Measurements from ENCODE around the gene PPFIBP2. TPM values are rescaled to one million over a fixed set of nuclear protein-coding genes. Genes with fewer than 3 reads are reported as not detected.

PPFIBP2 gene
- total and polyA plus RNA-seq, 2 of the 13 experiments (the other 11 are each of a cell fraction or from before 2014, with no cell fraction given) = 15.0 to 52.5 TPM

DNA sequence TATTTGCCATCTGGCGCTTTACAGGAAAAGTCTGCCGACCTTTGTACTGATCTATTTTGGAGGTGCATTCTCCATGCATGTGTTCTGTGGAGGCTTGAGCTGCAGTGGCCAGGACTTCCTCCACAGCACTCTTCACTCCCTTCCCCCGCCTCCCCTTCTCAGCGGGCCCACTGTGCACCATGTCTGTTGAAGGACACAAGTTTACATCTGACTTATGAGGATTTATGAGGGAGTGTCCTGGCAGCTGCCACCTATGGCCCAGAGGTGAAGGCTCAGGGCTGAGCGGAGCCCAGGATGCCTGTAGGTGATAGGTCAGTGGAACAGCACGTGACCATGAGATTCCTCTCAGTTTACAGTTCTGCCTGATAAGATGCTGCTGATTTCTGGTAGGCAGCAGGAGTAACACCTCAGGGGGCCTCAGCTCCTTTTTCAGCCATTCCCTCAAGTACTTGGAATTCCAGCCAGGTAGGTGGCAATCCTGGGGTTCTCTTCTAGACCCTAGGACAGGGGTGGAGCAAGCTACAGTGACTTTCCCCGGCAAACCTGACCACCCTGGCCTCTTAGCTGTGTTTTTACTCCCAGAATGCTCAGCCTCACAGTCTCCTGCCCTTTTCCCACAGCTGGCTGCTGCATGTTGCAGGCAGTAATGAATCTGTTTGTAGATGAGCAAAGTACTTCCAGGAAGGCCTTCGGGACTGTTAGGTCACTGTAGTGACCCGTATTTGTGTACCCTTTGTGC, 59.9 kb downstream of the PPFIBP2 start (continued):
- TF ChIP-seq ZNF788 (CRISPR knock-in tag; IDR thresholded peaks at IDR 0.05; ENCODE audit: borderline replicate concordance) = peak; percentile 62; the same call in 1 of the 2 replicates
- TF ChIP-seq, protein P1, sequence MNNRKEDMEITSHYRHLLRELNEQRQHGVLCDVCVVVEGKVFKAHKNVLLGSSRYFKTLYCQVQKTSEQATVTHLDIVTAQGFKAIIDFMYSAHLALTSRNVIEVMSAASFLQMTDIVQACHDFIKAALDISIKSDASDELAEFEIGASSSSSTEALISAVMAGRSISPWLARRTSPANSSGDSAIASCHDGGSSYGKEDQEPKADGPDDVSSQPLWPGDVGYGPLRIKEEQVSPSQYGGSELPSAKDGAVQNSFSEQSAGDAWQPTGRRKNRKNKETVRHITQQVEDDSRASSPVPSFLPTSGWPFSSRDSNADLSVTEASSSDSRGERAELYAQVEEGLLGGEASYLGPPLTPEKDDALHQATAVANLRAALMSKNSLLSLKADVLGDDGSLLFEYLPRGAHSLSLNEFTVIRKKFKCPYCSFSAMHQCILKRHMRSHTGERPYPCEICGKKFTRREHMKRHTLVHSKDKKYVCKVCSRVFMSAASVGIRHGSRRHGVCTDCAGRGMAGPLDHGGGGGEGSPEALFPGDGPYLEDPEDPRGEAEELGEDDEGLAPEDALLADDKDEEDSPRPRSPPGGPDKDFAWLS (CRISPR knock-in tag; IDR thresholded peaks at IDR 0.05; ENCODE audit: borderline replicate concordance) = no peak
- TF ChIP-seq MTA1 (CRISPR knock-in tag; IDR thresholded peaks at IDR 0.05; ENCODE audit: borderline replicate concordance) = peak; percentile 80
- TF ChIP-seq, protein P2, sequence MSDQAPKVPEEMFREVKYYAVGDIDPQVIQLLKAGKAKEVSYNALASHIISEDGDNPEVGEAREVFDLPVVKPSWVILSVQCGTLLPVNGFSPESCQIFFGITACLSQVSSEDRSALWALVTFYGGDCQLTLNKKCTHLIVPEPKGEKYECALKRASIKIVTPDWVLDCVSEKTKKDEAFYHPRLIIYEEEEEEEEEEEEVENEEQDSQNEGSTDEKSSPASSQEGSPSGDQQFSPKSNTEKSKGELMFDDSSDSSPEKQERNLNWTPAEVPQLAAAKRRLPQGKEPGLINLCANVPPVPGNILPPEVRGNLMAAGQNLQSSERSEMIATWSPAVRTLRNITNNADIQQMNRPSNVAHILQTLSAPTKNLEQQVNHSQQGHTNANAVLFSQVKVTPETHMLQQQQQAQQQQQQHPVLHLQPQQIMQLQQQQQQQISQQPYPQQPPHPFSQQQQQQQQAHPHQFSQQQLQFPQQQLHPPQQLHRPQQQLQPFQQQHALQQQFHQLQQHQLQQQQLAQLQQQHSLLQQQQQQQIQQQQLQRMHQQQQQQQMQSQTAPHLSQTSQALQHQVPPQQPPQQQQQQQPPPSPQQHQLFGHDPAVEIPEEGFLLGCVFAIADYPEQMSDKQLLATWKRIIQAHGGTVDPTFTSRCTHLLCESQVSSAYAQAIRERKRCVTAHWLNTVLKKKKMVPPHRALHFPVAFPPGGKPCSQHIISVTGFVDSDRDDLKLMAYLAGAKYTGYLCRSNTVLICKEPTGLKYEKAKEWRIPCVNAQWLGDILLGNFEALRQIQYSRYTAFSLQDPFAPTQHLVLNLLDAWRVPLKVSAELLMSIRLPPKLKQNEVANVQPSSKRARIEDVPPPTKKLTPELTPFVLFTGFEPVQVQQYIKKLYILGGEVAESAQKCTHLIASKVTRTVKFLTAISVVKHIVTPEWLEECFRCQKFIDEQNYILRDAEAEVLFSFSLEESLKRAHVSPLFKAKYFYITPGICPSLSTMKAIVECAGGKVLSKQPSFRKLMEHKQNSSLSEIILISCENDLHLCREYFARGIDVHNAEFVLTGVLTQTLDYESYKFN (CRISPR knock-in tag; conservative IDR thresholded peaks at IDR 0.05) = peak; percentile 94
- peak; percentile 89 for TF ChIP-seq RARA (CRISPR knock-in tag; IDR thresholded peaks at IDR 0.05)
- no peak for TF ChIP-seq HMGA1 (CRISPR knock-in tag; conservative IDR thresholded peaks at IDR 0.05)
- TF ChIP-seq, protein P3, sequence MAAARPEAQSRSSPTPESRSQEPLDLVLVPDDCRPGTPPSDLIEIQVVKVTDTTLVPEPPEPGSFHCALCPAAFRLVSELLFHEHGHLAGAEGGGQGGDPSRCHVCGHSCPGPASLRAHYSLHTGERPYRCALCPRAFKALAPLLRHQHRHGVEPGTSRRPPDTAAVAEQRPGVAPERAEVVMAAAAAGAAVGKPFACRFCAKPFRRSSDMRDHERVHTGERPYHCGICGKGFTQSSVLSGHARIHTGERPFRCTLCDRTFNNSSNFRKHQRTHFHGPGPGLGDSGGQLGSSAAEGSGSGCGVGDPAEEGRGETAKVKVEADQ (CRISPR knock-in tag; IDR thresholded peaks at IDR 0.05; ENCODE audit: borderline replicate concordance) = no peak
- TF ChIP-seq, protein P4, sequence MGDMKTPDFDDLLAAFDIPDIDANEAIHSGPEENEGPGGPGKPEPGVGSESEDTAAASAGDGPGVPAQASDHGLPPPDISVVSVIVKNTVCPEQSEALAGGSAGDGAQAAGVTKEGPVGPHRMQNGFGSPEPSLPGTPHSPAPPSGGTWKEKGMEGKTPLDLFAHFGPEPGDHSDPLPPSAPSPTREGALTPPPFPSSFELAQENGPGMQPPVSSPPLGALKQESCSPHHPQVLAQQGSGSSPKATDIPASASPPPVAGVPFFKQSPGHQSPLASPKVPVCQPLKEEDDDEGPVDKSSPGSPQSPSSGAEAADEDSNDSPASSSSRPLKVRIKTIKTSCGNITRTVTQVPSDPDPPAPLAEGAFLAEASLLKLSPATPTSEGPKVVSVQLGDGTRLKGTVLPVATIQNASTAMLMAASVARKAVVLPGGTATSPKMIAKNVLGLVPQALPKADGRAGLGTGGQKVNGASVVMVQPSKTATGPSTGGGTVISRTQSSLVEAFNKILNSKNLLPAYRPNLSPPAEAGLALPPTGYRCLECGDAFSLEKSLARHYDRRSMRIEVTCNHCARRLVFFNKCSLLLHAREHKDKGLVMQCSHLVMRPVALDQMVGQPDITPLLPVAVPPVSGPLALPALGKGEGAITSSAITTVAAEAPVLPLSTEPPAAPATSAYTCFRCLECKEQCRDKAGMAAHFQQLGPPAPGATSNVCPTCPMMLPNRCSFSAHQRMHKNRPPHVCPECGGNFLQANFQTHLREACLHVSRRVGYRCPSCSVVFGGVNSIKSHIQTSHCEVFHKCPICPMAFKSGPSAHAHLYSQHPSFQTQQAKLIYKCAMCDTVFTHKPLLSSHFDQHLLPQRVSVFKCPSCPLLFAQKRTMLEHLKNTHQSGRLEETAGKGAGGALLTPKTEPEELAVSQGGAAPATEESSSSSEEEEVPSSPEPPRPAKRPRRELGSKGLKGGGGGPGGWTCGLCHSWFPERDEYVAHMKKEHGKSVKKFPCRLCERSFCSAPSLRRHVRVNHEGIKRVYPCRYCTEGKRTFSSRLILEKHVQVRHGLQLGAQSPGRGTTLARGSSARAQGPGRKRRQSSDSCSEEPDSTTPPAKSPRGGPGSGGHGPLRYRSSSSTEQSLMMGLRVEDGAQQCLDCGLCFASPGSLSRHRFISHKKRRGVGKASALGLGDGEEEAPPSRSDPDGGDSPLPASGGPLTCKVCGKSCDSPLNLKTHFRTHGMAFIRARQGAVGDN (CRISPR knock-in tag; IDR thresholded peaks at IDR 0.05) = peak; percentile 83
- no peak for TF ChIP-seq IKZF4 (CRISPR knock-in tag; IDR thresholded peaks at IDR 0.05; ENCODE audit: borderline replicate concordance, low read depth, not compliant biosample characterization)
- TF ChIP-seq ZNF761 (CRISPR knock-in tag; conservative IDR thresholded peaks at IDR 0.05) = 0 out of 2 replicates have a peak, but pooled peaks have one; percentile 29
- no peak for TF ChIP-seq ZNF589 (CRISPR knock-in tag; conservative IDR thresholded peaks at IDR 0.05)
- TF ChIP-seq, protein P5, sequence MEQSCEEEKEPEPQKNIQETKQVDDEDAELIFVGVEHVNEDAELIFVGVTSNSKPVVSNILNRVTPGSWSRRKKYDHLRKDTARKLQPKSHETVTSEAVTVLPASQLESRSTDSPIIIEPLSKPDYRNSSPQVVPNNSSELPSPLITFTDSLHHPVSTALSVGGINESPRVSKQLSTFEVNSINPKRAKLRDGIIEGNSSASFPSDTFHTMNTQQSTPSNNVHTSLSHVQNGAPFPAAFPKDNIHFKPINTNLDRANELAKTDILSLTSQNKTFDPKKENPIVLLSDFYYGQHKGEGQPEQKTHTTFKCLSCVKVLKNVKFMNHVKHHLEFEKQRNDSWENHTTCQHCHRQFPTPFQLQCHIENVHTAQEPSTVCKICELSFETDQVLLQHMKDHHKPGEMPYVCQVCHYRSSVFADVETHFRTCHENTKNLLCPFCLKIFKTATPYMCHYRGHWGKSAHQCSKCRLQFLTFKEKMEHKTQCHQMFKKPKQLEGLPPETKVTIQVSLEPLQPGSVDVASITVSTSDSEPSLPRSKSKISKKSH (CRISPR knock-in tag; IDR thresholded peaks at IDR 0.05; ENCODE audit: borderline replicate concordance) = no peak
- TF ChIP-seq KDM3A (CRISPR knock-in tag; IDR thresholded peaks at IDR 0.05; ENCODE audit: low read depth) = peak; percentile 49; the same call in 1 of the 2 replicates
